Measurements from ENCODE around the gene EXOSC7. TPM values are rescaled to one million over a fixed set of nuclear protein-coding genes. Genes with fewer than 3 reads are reported as not detected.

EXOSC7 gene
- total and polyA plus RNA-seq, 7 donors: 16.2 to 44.3 (median 30.3) TPM

- DNase-seq: no peak
- Histone ChIP-seq H3K4me3 (no peak overlapping the region), H3K27ac (no peak overlapping the region), H3K36me3 (peaks cover 0 to 18% (median 0%) of the 10 kb centered on the region in 4 donors), H3K9me3 (no peaks in the 10 kb centered on the region), H3K4me1 (no peaks in the 10 kb centered on the region), H3K27me3 (no peaks in the 10 kb centered on the region)
- TF ChIP-seq POLR2AphosphoS5 (IDR thresholded peaks at IDR 0.05) (no peak), POLR2A (IDR thresholded peaks at IDR 0.05) (no peak), EP300 (IDR thresholded peaks at IDR 0.05) (no peak)
- TF ChIP-seq, protein P1, sequence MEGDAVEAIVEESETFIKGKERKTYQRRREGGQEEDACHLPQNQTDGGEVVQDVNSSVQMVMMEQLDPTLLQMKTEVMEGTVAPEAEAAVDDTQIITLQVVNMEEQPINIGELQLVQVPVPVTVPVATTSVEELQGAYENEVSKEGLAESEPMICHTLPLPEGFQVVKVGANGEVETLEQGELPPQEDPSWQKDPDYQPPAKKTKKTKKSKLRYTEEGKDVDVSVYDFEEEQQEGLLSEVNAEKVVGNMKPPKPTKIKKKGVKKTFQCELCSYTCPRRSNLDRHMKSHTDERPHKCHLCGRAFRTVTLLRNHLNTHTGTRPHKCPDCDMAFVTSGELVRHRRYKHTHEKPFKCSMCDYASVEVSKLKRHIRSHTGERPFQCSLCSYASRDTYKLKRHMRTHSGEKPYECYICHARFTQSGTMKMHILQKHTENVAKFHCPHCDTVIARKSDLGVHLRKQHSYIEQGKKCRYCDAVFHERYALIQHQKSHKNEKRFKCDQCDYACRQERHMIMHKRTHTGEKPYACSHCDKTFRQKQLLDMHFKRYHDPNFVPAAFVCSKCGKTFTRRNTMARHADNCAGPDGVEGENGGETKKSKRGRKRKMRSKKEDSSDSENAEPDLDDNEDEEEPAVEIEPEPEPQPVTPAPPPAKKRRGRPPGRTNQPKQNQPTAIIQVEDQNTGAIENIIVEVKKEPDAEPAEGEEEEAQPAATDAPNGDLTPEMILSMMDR (IDR thresholded peaks at IDR 0.05): no peak
- intact Hi-C loops (cut with DNase I): no loop called here
- WGBS, 2 donors: 90 to 93% methylated on average over 3 of the region's 3 CpGs
These were observed 23.4 kb upstream of the EXOSC7 start for GRCh38 chr3:44952689-44953088.

- Histone ChIP-seq H3K27ac (no peak overlapping the region), H3K36me3 (peaks cover 0 to 34% (median 12%) of the 10 kb centered on the region in 4 donors), H3K4me3 (no peak overlapping the region), H3K27me3 (no peaks in the 10 kb centered on the region), H3K4me1 (no peaks in the 10 kb centered on the region), H3K9me3 (no peaks in the 10 kb centered on the region)
- intact Hi-C loops (cut with DNase I): no loop called here
- 85 to 87% methylated on average over 5 of the region's 5 CpGs for WGBS, 2 donors
- no peak for DNase-seq
- TF ChIP-seq, protein P1 (IDR thresholded peaks at IDR 0.05): no peak
- no peak for TF ChIP-seq EP300 (IDR thresholded peaks at IDR 0.05)
- no peak for TF ChIP-seq POLR2A (IDR thresholded peaks at IDR 0.05)
- no peak for TF ChIP-seq POLR2AphosphoS5 (IDR thresholded peaks at IDR 0.05)
These were observed 21.7 kb upstream of the EXOSC7 start for GRCh38 chr3:44954304-44954703.

- 46% methylated on average over 3 of the region's 3 CpGs for WGBS, 2 donors
- intact Hi-C loops (cut with DNase I): no loop called here
- H3K27ac ChIP-seq: peak overlapping the region in 1 of 4 donors; percentile 42
These were observed 21.1 kb upstream of the EXOSC7 start for GRCh38 chr3:44954962-44955361.

DNA sequence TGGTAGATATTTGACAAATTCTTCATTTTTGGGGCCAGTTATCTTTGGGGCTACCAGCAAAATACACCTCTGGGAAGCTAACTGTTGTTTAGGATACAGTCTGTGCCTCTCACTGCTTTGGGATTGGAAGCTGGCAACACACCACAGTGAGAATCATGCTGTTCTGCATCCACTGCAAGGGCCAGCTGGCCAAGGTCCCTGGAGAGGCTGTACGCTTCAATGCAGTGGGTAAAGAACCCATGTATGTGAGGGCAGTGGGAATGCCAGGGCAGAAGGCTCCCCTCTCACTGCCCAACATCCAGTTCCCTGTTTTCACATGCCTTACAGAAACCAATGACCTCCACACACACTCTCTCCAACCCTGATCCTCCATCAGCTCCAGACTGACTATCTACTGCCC is 20.1 kb upstream of the EXOSC7 start:
- TF ChIP-seq, protein P1 (IDR thresholded peaks at IDR 0.05): no peak
- TF ChIP-seq POLR2AphosphoS5 (IDR thresholded peaks at IDR 0.05) (no peak), EP300 (IDR thresholded peaks at IDR 0.05) (no peak), POLR2A (IDR thresholded peaks at IDR 0.05) (no peak)
- H3K27ac ChIP-seq: no peak overlapping the region
- intact Hi-C loops (cut with DNase I): no loop called here
- peaks cover 0 to 34% (median 12%) of the 10 kb centered on the region in 4 donors for H3K36me3 ChIP-seq
- H3K27me3 ChIP-seq: no peaks in the 10 kb centered on the region
- H3K9me3 ChIP-seq: no peaks in the 10 kb centered on the region
- no peak for DNase-seq
- no peaks in the 10 kb centered on the region for H3K4me1 ChIP-seq
- no peak overlapping the region for H3K4me3 ChIP-seq
- 88 to 93% methylated on average over 1 of the region's 1 CpG for WGBS, 2 donors

More at GRCh38 chr3:44954962-44955361, 21.1 kb upstream of the EXOSC7 start:
- DNase-seq: no peak
- Histone ChIP-seq H3K36me3 (peaks cover 0 to 34% (median 12%) of the 10 kb centered on the region in 4 donors), H3K27me3 (no peaks in the 10 kb centered on the region), H3K4me3 (no peak overlapping the region), H3K9me3 (no peaks in the 10 kb centered on the region), H3K4me1 (no peaks in the 10 kb centered on the region)
- TF ChIP-seq POLR2A (IDR thresholded peaks at IDR 0.05) (no peak), EP300 (IDR thresholded peaks at IDR 0.05) (no peak), POLR2AphosphoS5 (IDR thresholded peaks at IDR 0.05) (no peak)
- TF ChIP-seq, protein P1 (IDR thresholded peaks at IDR 0.05): no peak

- Histone ChIP-seq H3K27me3 (no peaks in the 10 kb centered on the region), H3K4me3 (no peak overlapping the region), H3K4me1 (no peaks in the 10 kb centered on the region), H3K36me3 (peaks cover 0 to 34% (median 12%) of the 10 kb centered on the region in 4 donors), H3K9me3 (no peaks in the 10 kb centered on the region), H3K27ac (no peak overlapping the region)
- 94 to 96% methylated on average over 4 of the region's 4 CpGs for WGBS, 2 donors
- intact Hi-C loops (cut with DNase I): no loop called here
- TF ChIP-seq, protein P1 (IDR thresholded peaks at IDR 0.05): no peak
- no peak for TF ChIP-seq POLR2AphosphoS5 (IDR thresholded peaks at IDR 0.05)
- TF ChIP-seq EP300 (IDR thresholded peaks at IDR 0.05): no peak
- TF ChIP-seq POLR2A (IDR thresholded peaks at IDR 0.05): no peak
- DNase-seq: no peak
These were observed 18.1 kb upstream of the EXOSC7 start for GRCh38 chr3:44957986-44958385.
